HG03097 (cell line): ENCODE data around the gene ANKRD18A.
"Not testable (repeated sequence)": the region's sequence is repeated elsewhere in the genome, so short reads cannot be mapped to it uniquely, and the experiment has no call there.

Experiments used
- ATAC-seq: cut with Tn5 transposase; IDR thresholded peaks from one replicate; pipeline ENCODE4 v1.9.1; 2021; ENCODE audit not compliant: unreplicated experiment, low FRiP score

Gene ANKRD18A

GRCh38 chr9:38629511-38629910, 9.1 kb upstream of the ANKRD18A start:
- no peak for ATAC-seq

GRCh38 chr9:38626006-38626405, 5.6 kb upstream of the ANKRD18A start:
- ATAC-seq = no peak

DNA sequence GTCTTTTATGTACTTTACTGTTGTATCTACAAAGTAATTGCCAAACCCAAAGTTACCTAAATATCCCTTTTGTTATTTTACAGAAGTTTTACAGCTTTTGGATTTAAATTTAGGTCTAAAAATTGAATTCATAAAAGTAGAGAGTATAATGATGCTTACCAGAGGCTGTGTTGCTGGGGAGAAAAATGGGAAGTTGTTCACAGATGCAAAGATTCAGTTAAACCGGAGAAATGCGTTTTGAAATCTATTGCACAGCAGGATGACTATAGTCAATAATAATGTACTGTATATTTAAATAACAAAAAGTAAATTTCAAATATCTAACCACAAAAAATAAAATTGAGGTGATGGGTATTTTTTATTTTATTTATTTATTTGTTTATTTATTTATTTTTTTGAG, 2.6 kb upstream of the ANKRD18A start:
- ATAC-seq = no peak

- no peak for ATAC-seq
These were observed 1.9 kb upstream of the ANKRD18A start for GRCh38 chr9:38622288-38622674.

DNA sequence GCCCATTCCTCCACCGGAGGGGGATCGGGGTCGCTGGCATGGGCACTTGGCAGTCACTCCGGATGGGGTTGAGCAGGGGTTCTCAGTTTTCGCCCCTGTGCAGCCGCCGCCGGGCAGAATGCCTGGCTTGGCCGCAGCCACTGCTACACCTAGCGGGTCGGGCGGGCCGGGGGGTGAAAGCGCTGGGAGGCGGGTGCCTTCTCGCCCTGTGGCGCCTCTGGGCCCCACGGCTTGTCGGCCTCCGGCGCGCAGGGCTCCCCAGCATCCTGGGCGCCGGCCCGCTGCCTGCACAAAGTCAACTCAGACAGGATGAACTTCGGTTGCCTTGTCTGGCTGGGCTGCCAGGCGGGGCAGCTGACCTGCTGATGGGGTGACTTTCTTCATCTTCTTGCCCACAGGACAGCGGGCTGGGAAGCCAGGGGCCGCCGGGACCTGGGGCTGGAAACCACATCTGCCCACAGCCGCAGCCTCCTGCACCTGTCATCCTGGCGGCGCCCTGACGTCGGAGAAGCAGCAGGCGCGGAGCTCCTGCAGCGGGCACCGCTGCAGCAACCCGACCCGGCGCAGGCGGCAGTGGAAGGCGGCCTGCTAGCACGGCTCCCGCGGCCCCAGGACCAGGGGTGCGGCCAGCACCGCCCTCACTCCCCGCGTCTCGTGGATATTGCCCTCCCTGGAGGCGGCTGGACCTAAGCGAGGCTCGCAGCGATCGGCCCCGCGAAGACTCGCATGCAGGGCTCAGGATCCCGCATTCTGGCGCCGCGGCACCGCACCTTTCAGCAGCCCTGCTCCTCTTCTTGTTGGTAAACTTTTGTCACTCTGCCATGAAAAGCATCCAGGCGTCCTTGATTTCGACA, 1.3 kb upstream of the ANKRD18A start:
- no peak for ATAC-seq

DNA sequence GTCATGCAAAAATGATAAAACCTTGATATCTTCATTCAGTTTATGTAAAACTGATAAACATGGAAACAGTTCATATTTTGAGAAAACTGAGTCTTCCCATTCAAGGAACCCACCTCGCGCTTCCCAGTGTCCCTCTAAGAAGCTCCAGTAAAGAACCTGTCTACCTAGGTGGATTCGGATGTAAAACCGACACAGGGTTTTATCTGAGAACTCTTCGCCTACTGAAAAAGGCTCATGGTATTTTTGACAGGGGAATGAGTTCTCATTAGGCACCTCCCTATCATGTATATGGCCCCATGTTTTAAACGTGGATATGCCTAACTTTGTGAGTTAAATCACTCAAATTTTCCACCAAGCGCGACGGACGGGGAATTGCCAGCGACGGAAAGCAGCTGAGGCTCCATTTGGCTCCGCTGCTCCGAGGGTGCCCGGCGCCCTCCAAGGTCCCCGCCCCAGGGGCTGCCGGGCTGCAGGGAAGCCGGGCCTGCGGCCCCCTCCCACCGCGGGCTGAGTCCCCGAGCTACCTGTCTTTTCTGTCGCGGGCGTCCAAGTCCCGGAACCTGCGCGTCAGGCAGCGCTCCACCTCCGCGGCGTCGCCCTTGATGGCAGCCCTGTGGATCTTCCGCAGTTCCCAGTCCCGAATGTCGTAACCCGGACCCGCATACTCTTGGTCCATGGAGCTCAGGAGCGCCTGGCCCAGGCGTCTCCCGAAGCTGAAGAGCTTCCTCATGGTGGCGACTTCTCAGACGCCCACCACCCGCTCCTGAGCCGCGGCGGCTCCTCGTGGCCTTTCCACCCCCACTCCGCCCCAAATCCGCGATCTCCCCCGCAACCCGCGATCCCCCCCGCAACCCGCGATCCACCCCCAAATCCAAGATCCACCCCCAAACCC, 594 bp downstream of the ANKRD18A start:
- ATAC-seq = no peak

DNA sequence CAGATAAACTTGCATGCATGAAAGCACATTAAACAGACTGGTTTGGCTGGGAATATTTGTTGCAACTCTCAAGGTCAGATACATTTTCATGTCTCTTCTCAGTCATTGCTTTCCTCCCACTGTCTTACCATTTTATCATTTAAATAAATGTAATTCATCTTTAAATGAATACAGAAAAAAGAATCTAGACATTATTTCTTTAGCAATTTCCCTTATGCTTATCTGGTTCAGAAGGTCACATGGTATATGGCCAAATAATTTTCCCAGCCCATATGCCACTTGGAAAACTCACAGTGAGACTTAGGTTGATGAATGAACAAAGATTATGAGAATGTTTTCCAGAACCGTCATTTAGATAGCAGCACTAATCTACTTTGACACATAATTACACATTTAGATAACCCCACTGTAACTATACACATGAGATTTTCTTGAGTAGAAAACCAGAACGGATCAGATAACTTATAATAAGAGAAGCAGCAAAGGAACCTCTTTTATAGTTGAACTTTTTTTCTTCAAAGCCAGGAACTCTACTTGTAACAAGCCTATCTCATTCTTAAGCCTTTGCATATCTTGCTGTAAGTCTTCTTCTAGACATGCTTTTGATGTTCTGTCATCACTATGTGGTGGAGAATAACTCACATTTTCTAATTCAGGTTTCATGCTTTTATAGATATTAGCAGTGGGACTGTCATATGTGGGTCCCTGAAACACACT, 22.2 kb downstream of the ANKRD18A start:
- not testable (repeated sequence) for ATAC-seq

DNA sequence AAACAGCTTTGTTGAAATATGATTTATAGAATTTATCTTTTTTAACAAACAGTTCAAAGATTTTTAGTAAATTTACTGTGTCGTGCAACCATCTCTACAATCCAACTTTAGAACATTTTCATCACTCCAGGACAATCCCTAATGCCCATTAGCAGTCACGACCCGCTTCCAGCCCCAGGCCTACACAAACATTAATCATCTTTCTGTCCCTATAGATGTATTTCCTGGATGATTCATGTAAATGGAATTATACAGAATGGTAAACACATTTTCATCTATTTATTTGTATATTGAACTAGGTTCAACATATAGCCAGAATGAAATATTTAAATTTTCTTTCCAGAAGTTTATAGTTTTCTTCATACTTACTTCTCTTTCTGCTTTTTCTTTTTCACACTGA, 25.3 kb downstream of the ANKRD18A start:
- not testable (repeated sequence) for ATAC-seq

GRCh38 chr9:38591346-38592063, 28.9 kb downstream of the ANKRD18A start:
- ATAC-seq = not testable (repeated sequence)

DNA sequence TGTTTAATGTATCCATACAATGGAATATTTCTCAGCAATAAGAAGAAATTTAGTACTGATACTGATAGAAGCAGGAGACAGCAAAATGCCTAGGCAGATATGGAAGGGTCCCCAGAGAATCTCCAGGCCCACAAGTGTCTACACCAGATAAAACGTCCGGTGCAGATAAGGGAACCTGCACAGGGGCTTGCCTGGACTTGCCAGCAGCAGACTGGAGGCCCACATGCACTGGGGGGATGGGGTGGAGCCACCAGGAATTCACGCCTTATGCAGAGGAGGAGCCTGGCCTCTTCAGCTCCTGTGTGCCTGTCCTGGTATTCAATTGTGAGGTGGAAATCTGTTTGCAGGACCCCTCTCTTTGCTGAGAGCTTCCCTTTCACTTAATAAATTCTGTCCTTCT, 36.6 kb downstream of the ANKRD18A start:
- not testable (repeated sequence) for ATAC-seq

DNA sequence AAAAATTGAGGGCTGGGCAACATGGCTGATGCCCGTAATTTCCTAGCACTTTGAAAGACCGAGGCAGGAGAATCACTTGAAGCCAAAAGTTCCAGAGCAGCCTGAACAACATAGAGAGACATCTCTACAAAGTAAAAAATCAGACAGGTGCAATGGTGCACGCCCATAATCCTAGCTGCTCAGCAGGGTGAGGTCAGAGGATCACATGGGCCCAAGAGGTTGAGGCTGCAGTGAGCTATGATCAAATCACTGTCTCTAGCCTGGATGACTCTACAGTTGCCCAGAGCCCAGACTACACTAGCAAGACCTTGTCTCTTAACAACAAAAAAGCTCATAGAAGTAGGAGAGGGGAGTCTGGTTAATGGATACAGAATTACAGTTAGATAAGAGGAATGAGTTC, 40.3 kb downstream of the ANKRD18A start:
- not testable (repeated sequence) for ATAC-seq

- not testable (repeated sequence) for ATAC-seq
These were observed 44.2 kb downstream of the ANKRD18A start for GRCh38 chr9:38576181-38576580.

- not testable (repeated sequence) for ATAC-seq
These were observed 54.3 kb downstream of the ANKRD18A start for GRCh38 chr9:38566048-38566447.

DNA sequence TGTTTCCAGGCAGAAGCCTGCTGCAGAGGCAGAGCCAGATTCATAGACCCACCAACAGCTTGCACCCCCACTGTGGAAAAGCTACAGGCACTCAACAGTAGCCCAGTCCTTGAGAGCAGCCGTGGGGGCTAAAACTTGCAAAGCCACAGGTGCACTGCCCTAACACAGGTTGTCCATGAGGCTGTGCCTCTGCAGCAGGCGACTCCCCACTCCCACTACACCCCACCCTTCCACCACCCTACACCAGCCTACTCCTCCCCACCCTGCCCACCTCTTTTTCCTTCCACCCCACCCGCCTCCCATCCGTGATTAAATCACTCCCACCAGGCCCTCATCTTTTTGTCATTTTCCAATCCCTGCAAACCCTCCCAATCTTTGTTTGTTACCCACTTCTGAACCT, 55.2 kb downstream of the ANKRD18A start:
- not testable (repeated sequence) for ATAC-seq

DNA sequence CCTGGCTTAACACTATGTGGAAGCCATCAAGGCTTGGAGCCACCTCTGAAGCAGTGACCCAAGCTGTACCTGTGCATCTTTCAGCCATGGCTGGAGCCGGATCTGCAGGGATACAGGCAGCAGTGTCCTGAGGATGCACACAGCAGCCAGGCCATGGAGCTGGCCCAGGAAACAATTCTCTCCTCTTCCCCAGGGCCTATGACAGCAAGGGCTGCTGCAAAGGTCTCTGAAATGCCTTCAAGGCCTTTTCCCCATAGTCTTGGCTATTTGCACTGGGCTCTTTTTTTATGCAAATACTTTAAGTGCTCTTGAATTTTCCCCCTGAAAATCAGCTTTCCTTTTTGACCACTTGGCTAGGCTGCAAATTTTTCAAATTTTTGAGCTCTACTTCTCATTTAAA, 56.5 kb downstream of the ANKRD18A start:
- ATAC-seq = not testable (repeated sequence)

DNA sequence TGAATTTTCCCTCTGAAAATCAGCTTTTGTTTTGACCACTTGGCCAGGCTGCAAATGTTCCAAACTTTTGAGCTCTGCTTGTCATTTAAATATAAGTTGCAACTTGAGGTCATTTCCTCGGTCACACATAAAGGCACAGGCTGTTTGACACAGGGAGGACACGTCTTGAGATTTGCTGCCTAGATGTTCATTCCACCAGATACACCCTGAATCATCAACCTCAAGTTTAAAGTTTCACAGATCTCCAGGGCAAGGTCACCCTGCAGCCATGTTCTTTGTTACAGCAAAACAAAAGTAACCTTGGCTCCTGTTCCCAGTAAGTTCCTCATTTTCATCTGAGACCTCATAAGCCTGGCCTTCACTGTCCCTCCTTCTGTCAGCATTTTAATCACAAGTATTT, 59.3 kb downstream of the ANKRD18A start:
- not testable (repeated sequence) for ATAC-seq

DNA sequence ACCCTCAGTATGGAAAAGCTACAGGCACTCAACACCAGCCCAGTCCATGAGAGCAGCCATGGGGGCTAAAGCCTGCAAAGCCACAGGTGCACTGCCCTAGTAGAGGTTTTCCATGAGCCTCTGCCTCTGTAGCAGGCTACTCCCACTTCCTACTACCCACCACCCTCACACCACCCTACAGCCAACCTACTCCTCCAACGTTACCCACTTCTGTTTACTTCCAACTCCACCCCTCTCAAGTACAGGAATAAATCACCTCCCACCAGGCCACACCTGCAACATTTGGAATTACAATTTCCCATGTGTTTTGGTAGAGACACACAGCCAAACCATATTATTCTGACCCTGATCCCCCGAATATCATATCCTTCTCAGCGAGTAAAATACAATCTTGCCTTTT, 61.2 kb downstream of the ANKRD18A start:
- not testable (repeated sequence) for ATAC-seq

- not testable (repeated sequence) for ATAC-seq
These were observed 62.6 kb downstream of the ANKRD18A start for GRCh38 chr9:38557746-38558145.

DNA sequence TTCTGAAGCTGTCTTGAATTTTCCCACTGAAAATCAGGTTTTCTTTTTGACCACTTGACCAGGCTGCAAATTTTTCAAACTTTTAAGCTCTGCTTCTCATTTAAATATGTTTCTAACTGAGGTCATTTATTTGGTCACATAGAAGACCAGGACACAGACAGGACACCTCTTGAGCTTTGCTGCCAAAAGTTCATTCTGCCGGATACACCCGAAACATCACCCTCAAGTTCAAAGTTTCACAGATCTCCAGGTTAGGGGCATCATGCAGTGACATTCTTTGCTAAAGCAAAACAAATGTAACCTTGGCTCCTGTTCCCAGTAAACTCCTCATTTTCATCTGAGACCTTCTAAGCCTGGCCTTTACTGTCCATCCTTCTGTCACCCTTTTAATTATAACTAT, 65.4 kb downstream of the ANKRD18A start:
- not testable (repeated sequence) for ATAC-seq

DNA sequence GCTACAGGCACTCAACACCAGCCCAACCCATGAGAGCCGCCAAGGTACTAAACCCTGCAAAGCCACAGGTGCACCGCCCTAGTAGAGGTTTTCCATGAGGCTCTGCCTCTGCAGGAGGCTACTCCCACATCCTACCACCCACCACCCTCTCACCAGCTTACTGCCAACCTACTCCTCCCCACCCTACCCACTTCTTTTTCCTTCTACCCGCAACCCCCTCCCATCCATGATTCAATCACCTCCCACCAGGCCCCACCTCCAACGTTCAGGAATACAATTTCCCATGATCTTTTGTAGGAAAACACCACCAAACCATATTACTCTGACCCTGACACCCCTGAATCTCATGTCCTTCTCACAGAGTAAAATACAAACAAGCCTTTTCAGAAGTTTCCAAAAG, 67.4 kb downstream of the ANKRD18A start:
- ATAC-seq = not testable (repeated sequence)
